Calu3 (cell line): ENCODE measurements around the gene COPB2. TPM values are rescaled to one million over a fixed set of nuclear protein-coding genes. Genes with fewer than 3 reads are reported as not detected.

Experiments
- BruUV-seq: library from RNA; stranded (reverse); fragments of 400-500 nt; replicated peaks from 2 replicates; lab custom pipeline; 2021; lab: Mats Ljungman, UMichigan
- CTCF ChIA-PET: fragments of 300-600 bp; sonication (Branson Sonifier 250); formaldehyde crosslinking; loops from one replicate; lab custom pipeline; 2022; ENCODE audit warnings: antibody characterized with exemption; lab: Charles Lee
- DNase-seq: peaks from one replicate; pipeline ENCODE4 v3.0.0; 2022
- H3K27ac Mint-ChIP-seq: one replicate; pipeline ENCODE4 v1.8.0; 2022; ENCODE audit warnings: mixed read lengths; ENCODE audit not compliant: unreplicated experiment
- H3K27me3 Mint-ChIP-seq: one replicate; pipeline ENCODE4 v1.8.0; 2022; ENCODE audit warnings: mixed read lengths; ENCODE audit not compliant: unreplicated experiment
- H3K36me3 Mint-ChIP-seq: one replicate; pipeline ENCODE4 v1.8.0; 2022; ENCODE audit warnings: mild to moderate bottlenecking, moderate library complexity, mixed read lengths; ENCODE audit not compliant: insufficient read depth, unreplicated experiment
- H3K4me1 Mint-ChIP-seq: one replicate; pipeline ENCODE4 v1.8.0; 2022; ENCODE audit warnings: mild to moderate bottlenecking, low read depth, mixed read lengths; ENCODE audit not compliant: unreplicated experiment
- H3K4me3 Mint-ChIP-seq: one replicate; pipeline ENCODE4 v1.8.0; 2022; ENCODE audit warnings: mild to moderate bottlenecking, low read depth, moderate library complexity, mixed read lengths; ENCODE audit not compliant: unreplicated experiment
- H3K9me3 Mint-ChIP-seq: one replicate; pipeline ENCODE4 v1.8.0; 2022; ENCODE audit warnings: low read depth, mixed read lengths; ENCODE audit not compliant: unreplicated experiment
- intact Hi-C: fragments of 100-400 bp; cut with micrococcal nuclease; formaldehyde crosslinking; loops from one replicate; pipeline ENCODE4 v1.10.0; 2022; ENCODE audit not compliant: unreplicated experiment
- total RNA-seq: library from RNA; stranded (reverse); gene quantifications from 2 replicates; pipeline ENCODE4 v1.2.3, GENCODE V29; 2022
- TF ChIP-seq, protein P1 (sequence below): fragments of 200-600 bp; IDR thresholded peaks from one replicate; pipeline ENCODE4 v1.8.0; 2022; ENCODE audit warnings: antibody characterized with exemption; ENCODE audit not compliant: unreplicated experiment

The COPB2 gene
- total RNA-seq, 1 experiment from 2014 or later = 223 TPM

DNA sequence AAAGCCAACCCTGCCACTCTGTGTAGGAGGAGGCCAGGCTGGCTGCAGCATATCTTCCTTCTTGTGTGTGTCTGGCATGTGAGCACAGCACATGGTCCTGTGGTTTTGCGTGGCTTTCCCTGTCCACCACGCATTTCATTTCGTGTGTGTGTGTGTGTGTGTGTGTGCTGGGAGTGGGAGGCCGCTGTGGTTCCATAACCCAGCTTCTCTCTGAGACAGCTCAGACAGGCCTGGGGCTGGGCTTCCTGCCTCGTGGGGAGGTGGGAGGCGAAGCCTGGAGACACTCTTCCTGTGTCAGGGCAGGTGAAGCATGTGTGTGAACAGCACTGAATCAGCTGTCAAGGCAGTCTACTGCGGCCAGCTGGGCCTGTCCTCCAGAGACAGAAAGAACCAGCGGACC, 61.6 kb downstream of the COPB2 start:
- Mint-ChIP-seq H3K4me3 (no peak overlapping the region), H3K27ac (no peak overlapping the region), H3K36me3 (no peaks in the 10 kb centered on the region), H3K27me3 (peaks cover 34% of the 10 kb centered on the region), H3K9me3 (no peaks in the 10 kb centered on the region), H3K4me1 (no peaks in the 10 kb centered on the region)
- CTCF ChIA-PET = interaction anchor here (0.9 to 1.0 kb wide), 2 partner anchors 10 to 216 kb away, joined by 4 read pairs; no protein-coding TSS in a partner anchor
- no peak for DNase-seq
- TF ChIP-seq, protein P1, sequence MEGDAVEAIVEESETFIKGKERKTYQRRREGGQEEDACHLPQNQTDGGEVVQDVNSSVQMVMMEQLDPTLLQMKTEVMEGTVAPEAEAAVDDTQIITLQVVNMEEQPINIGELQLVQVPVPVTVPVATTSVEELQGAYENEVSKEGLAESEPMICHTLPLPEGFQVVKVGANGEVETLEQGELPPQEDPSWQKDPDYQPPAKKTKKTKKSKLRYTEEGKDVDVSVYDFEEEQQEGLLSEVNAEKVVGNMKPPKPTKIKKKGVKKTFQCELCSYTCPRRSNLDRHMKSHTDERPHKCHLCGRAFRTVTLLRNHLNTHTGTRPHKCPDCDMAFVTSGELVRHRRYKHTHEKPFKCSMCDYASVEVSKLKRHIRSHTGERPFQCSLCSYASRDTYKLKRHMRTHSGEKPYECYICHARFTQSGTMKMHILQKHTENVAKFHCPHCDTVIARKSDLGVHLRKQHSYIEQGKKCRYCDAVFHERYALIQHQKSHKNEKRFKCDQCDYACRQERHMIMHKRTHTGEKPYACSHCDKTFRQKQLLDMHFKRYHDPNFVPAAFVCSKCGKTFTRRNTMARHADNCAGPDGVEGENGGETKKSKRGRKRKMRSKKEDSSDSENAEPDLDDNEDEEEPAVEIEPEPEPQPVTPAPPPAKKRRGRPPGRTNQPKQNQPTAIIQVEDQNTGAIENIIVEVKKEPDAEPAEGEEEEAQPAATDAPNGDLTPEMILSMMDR = no peak
- intact Hi-C loops = loop anchor here (2.0 kb wide), 2 partner anchors 35 to 215 kb away; no protein-coding TSS in a partner anchor
- no TSS peak for BruUV-seq

DNA sequence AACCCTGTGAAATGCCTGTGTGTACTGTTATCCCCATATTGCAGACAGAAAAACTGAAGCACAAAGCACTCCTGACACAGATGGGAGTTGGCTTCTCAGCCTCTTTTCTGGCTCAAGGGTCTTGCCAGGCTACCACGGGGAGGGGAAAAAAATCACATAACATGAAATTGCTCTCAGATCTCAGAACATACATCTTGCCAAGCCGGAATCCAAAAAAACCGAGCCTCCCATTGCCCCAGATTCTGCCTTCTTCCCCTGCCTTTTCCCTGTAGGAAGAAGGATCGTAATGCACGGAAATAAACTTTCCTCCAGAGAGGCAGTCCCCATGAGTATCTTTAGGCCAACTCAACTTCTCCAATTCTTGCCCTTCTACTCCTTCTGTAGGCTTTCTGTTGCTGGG, 62.2 kb downstream of the COPB2 start:
- DNase-seq = no peak
- H3K4me3 Mint-ChIP-seq = no peak overlapping the region
- peaks cover 28% of the 10 kb centered on the region for H3K27me3 Mint-ChIP-seq
- H3K9me3 Mint-ChIP-seq = no peaks in the 10 kb centered on the region
- H3K36me3 Mint-ChIP-seq = no peaks in the 10 kb centered on the region
- CTCF ChIA-PET = interaction anchor here (1.0 to 1.2 kb wide), 2 partner anchors 10 to 215 kb away, joined by 4 to 5 read pairs; no protein-coding TSS in a partner anchor
- BruUV-seq = no TSS peak
- H3K27ac Mint-ChIP-seq = no peak overlapping the region
- H3K4me1 Mint-ChIP-seq = no peaks in the 10 kb centered on the region
- intact Hi-C loops = no loop called here
- TF ChIP-seq, protein P1 = no peak

DNA sequence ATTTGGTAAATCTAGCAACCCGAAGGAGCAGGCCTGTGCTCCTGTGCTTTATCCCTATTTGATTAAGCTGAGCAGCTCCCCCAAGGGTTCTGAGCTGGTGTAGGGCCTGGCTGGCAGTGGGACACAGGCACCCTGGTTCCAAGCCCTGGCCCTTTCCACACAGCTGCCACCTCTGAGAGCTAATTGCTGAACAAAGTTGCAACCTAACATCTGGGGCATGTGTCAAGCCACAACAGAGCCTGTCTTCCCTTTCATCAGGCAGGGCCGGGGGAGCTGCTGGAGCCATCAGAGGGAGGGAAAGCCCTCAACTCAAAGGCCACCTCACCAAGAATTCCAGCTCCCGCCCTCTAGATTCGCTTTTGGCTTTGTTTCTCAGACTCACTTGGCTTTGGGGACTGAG, 62.7 kb downstream of the COPB2 start:
- Mint-ChIP-seq H3K9me3 (no peaks in the 10 kb centered on the region), H3K27ac (no peak overlapping the region), H3K27me3 (peaks cover 22% of the 10 kb centered on the region), H3K4me1 (no peaks in the 10 kb centered on the region), H3K4me3 (no peak overlapping the region), H3K36me3 (no peaks in the 10 kb centered on the region)
- intact Hi-C loops = no loop called here
- no TSS peak for BruUV-seq
- CTCF ChIA-PET = interaction anchor here (1.2 kb wide), 1 partner anchor 215 kb away, joined by 5 read pairs; no protein-coding TSS in a partner anchor
- no peak for DNase-seq
- TF ChIP-seq, protein P1 = no peak

DNA sequence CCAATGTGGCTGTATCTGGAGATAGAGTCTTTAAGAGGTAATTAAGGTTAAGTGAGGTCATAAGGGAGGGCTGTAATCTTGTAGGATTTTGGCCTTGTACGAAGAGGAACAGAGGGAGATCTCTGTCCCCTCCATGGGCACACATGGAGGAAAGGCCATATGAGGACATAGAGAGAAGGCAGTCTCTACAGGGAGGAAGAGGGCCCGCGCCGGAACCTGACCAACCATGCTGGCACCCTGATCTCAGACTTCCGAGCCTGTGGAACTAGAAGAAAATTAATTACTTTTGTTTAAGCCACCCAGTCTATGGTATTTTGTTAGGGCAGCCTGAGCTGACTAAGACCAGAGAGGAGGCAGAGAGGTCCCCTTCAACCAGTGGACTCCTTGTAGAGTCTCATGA, 63.3 kb downstream of the COPB2 start:
- TF ChIP-seq, protein P1 = no peak
- no peaks in the 10 kb centered on the region for H3K4me1 Mint-ChIP-seq
- no peaks in the 10 kb centered on the region for H3K36me3 Mint-ChIP-seq
- intact Hi-C loops = no loop called here
- no TSS peak for BruUV-seq
- CTCF ChIA-PET = interaction anchor here (1.2 kb wide), 1 partner anchor 214 kb away, joined by 5 read pairs; no protein-coding TSS in a partner anchor
- no peaks in the 10 kb centered on the region for H3K9me3 Mint-ChIP-seq
- H3K27ac Mint-ChIP-seq = no peak overlapping the region
- DNase-seq = no peak
- no peak overlapping the region for H3K4me3 Mint-ChIP-seq
- peaks cover 17% of the 10 kb centered on the region for H3K27me3 Mint-ChIP-seq
